GM12878 (cell line): ENCODE data around the gene PPP6R1. TPM values are rescaled to one million over a fixed set of nuclear protein-coding genes. Genes with fewer than 3 reads are reported as not detected.

Source experiments
- ATAC-seq: fragments of 200-7000 bp; cut with Tn5 transposase; 3 replicates; pipeline ENCODE4 v1.9.1; 2020; ENCODE audit warnings: mild to moderate bottlenecking, moderate library complexity
- BruUV-seq: library from RNA; stranded (reverse); fragments of 400-500 nt; replicated peaks from 2 replicates; lab custom pipeline; 2021; lab: Mats Ljungman, UMichigan
- CTCF ChIA-PET: fragments of 300-600 bp; sonication (Branson Sonifier 250); formaldehyde crosslinking; extraction: SDS; loops from one replicate; lab custom pipeline; 2021; ENCODE audit warnings: inconsistent platforms; lab: Yijun Ruan, JAX
- POLR2A ChIA-PET: fragments of 350-600 bp; formaldehyde crosslinking; extraction: SDS; loops from one replicate; lab custom pipeline; 2021; ENCODE audit warnings: inconsistent platforms; lab: Charles Lee
- RAD21 ChIA-PET: fragments of 300-600 bp; sonication (Branson Sonifier 250); formaldehyde crosslinking; loops from one replicate; lab custom pipeline; 2023; ENCODE audit warnings: antibody characterized with exemption; ENCODE audit not compliant: unreplicated experiment; lab: Charles Lee
- SMC1A ChIA-PET: fragments of 300-600 bp; sonication (Branson Sonifier 250); formaldehyde crosslinking; loops from one replicate; lab custom pipeline; 2023; ENCODE audit not compliant: unreplicated experiment, uncharacterized antibody; lab: Charles Lee
- DNase-seq: peaks from one replicate; pipeline ENCODE4 v3.0.0-alpha.2; 2011; ENCODE audit warnings: low read depth, low spot score
- FAIRE-seq: peaks from 3 replicates; lab custom pipeline; 2011; peaks lifted over from hg19 to GRCh38; lab: Jason Lieb, UNC
- H2AFZ ChIP-seq: 2 replicates; pipeline ENCODE4 v1.6.0; 2011; ENCODE audit warnings: low read depth, low read length, control low read depth; ENCODE audit not compliant: control insufficient read depth
- H3K27ac ChIP-seq: 2 replicates; pipeline ENCODE4 v1.5.1; 2011; ENCODE audit warnings: control low read depth; ENCODE audit not compliant: control insufficient read depth, insufficient read depth
- H3K27me3 ChIP-seq, 2 experiments: replicated peaks in 1 of 2; 2 replicates each; pipeline versions ENCODE4 v1.6.0 to v1.6.1; 2011; ENCODE audit warnings: low read length in 1 of 2; ENCODE audit not compliant: control insufficient read depth in 2 of 2, insufficient read depth in 2 of 2
- H3K36me3 ChIP-seq, 2 experiments: 2 replicates each; pipeline ENCODE4 v1.5.1; 2011; ENCODE audit warnings: low read length in 1 of 2; ENCODE audit not compliant: control insufficient read depth in 2 of 2, insufficient read depth in 2 of 2
- H3K4me1 ChIP-seq: 2 replicates; pipeline ENCODE4 v1.6.1; 2011; ENCODE audit warnings: mild to moderate bottlenecking, low read length, moderate library complexity, mixed read lengths; ENCODE audit not compliant: control insufficient read depth, insufficient read depth
- H3K4me2 ChIP-seq: 2 replicates; pipeline ENCODE4 v1.6.0; 2011; ENCODE audit warnings: control low read depth; ENCODE audit not compliant: control insufficient read depth, insufficient read depth
- H3K4me3 ChIP-seq: fragments of 200-600 bp; sonication (generic); 2 replicates; pipeline ENCODE4 v1.5.1; 2016
- H3K79me2 ChIP-seq: 2 replicates; pipeline ENCODE4 v1.6.0; 2011; ENCODE audit warnings: low read length; ENCODE audit not compliant: control insufficient read depth, insufficient read depth
- H3K9ac ChIP-seq: 2 replicates; pipeline ENCODE4 v1.8.0; 2011; ENCODE audit warnings: low read length, control low read depth, mixed read lengths; ENCODE audit not compliant: control insufficient read depth, insufficient read depth
- H3K9me3 ChIP-seq: replicated peaks from 3 replicates; pipeline ENCODE4 v1.5.1; 2011; ENCODE audit warnings: mild to moderate bottlenecking, low read length; ENCODE audit not compliant: control insufficient read depth, insufficient read depth
- H4K20me1 ChIP-seq: 2 replicates; pipeline ENCODE4 v1.6.0; 2011; ENCODE audit not compliant: control insufficient read depth, insufficient read depth
- BCLAF1 ChIP-seq: fragments of 450-650 bp; IDR thresholded peaks from 2 replicates; pipeline ENCODE4 v1.6.1; 2017; ENCODE audit warnings: antibody characterized with exemption, mild to moderate bottlenecking, moderate library complexity
- CEBPB ChIP-seq, 2 experiments: fragments of 150-350 bp in 1 of 2; IDR thresholded peaks; 2 replicates each; pipeline ENCODE4 v1.6.1; 2012 to 2014; ENCODE audit warnings: low read depth in 2 of 2, low read length in 2 of 2, borderline replicate concordance in 1 of 2, inconsistent platforms in 1 of 2
- CUX1 ChIP-seq: IDR thresholded peaks from 2 replicates; pipeline ENCODE4 v1.6.1; 2012; ENCODE audit warnings: improper control_type of control experiment, low read depth, low read length; ENCODE audit not compliant: insufficient replicate concordance
- EP300 ChIP-seq, 2 experiments: fragments of 150-350 bp in 1 of 2; IDR thresholded peaks; 2 replicates each; pipeline ENCODE4 v1.6.1; 2011 to 2012; ENCODE audit warnings: low read depth in 2 of 2, low read length in 2 of 2, borderline replicate concordance in 1 of 2, improper control_type of control experiment in 1 of 2, inconsistent platforms in 1 of 2; ENCODE audit not compliant: control insufficient read depth in 1 of 2
- FOS ChIP-seq: IDR thresholded peaks from 3 replicates; pipeline ENCODE4 v1.6.1; 2011; ENCODE audit warnings: borderline replicate concordance; ENCODE audit not compliant: insufficient read length; ENCODE audit errors: extremely low read depth
- HDAC2 ChIP-seq: fragments of 200-600 bp; sonication (generic); IDR thresholded peaks from 2 replicates; pipeline ENCODE4 v1.6.1; 2017
- NBN ChIP-seq: fragments of 450-650 bp; IDR thresholded peaks from 2 replicates; pipeline ENCODE4 v1.6.1; 2016
- NKRF ChIP-seq: fragments of 450-650 bp; conservative IDR thresholded peaks from 2 replicates; pipeline ENCODE4 v1.6.1; 2017; ENCODE audit warnings: mild to moderate bottlenecking, moderate library complexity
- SIX5 ChIP-seq: IDR thresholded peaks from 2 replicates; pipeline ENCODE4 v1.6.1; 2011; ENCODE audit warnings: mild to moderate bottlenecking, low read depth, low read length, moderate library complexity; ENCODE audit not compliant: severe bottlenecking
- SRF ChIP-seq, 2 experiments: IDR thresholded peaks; 2 replicates each; pipeline ENCODE4 v1.6.1; 2011; ENCODE audit warnings: low read depth in 2 of 2, low read length in 2 of 2, mild to moderate bottlenecking in 1 of 2, moderate library complexity in 1 of 2
- USF1 ChIP-seq: IDR thresholded peaks from 2 replicates; pipeline ENCODE4 v1.6.1; 2011; ENCODE audit warnings: borderline replicate concordance, low read depth, mild to moderate bottlenecking, moderate library complexity, mixed read lengths, low read length; ENCODE audit not compliant: insufficient read depth; ENCODE audit errors: extremely low read length
- WGBS: methylation state at CpG from one replicate; pipeline ENCODE4 v1.1.6; 2016; ENCODE audit warnings: low lambda C conversion rate; ENCODE audit not compliant: insufficient replicate concordance, insufficient coverage; ENCODE audit errors: missing lambda C conversion rate; 5-methylcytosine and 5-hydroxymethylcytosine counted together
- in situ Hi-C: fragments of 300-500 bp; cut with MboI; formaldehyde crosslinking; loops from 9 replicates; pipeline ENCODE4 v1.14.3; 2018; ENCODE audit warnings: mixed read lengths
- intact Hi-C: fragments of 100-400 bp; cut with micrococcal nuclease; formaldehyde crosslinking; loops from one replicate; pipeline ENCODE4 v1.14.2; 2022; ENCODE audit not compliant: unreplicated experiment
- polyA plus RNA-seq, 11 experiments: library from polyadenylated mRNA; depleted of rRNA in 4 of 11; unstranded in 6 of 11; stranded (reverse) in 5 of 11; fragments of >200 nt; fragmentation: Nextera tagmentation in 4 of 11; fragmentation: Illumina TruSeq in 1 of 11; extraction: Ambion mirVana in 4 of 11; extraction: Trizol in 1 of 11; gene quantifications; 1 replicate in 1 of 11; 2 replicates in 10 of 11; pipeline versions ENCODE4 v1.2.1 to v1.2.3, GENCODE V29; 2011 to 2016; ENCODE audit warnings: inconsistent platforms in 2 of 11, missing spikeins in 2 of 11, low read depth in 1 of 11
- total RNA-seq, 4 experiments: library from RNA; depleted of rRNA in 3 of 4; stranded (reverse); fragments of >200 nt in 3 of 4; fragmentation: Illumina TruSeq in 1 of 4; extraction: Trizol in 1 of 4; gene quantifications; 2 replicates each; pipeline versions ENCODE4 v1.2.1 to v1.2.3, GENCODE V29; 2013 to 2021

PPP6R1 gene
- total and polyA plus RNA-seq, 10 of the 15 experiments (the other 5 are each of a cell fraction or from before 2014, with no cell fraction given), result 0.80 to 173 (median 63.7) TPM

- no peak for TF ChIP-seq HDAC2
Observed at GRCh38 chr19:55266840-55267239, 8.0 kb upstream of the PPP6R1 start (continued).

- Histone ChIP-seq H3K79me2 (no peaks in the 10 kb centered on the region), H4K20me1 (no peaks in the 10 kb centered on the region), H3K9me3 (no peaks in the 10 kb centered on the region; the same call in 2 of the 3 replicates), H2AFZ (no peak overlapping the region), H3K9ac (no peak overlapping the region), H3K27ac (no peak overlapping the region), H3K36me3 (no peaks in the 10 kb centered on the region; a peak in 1 of 4 replicates), H3K4me3 (no peak overlapping the region), H3K4me1 (no peaks in the 10 kb centered on the region), H3K4me2 (no peak overlapping the region), H3K27me3 (no peaks in the 10 kb centered on the region)
- WGBS, result 95% methylated on average over 3 of the region's 3 CpGs
- CTCF ChIA-PET, result no interaction called here
- intact Hi-C loops, result no loop called here
- SMC1A ChIA-PET, result no interaction called here
- no peak for DNase-seq
- RAD21 ChIA-PET, result no interaction called here
- peak; percentile 72 for FAIRE-seq
- ATAC-seq, result no peak
- BruUV-seq, result no TSS peak
- POLR2A ChIA-PET, result no interaction called here
- in situ Hi-C loops, result no loop called here
- TF ChIP-seq CUX1 (no peak), SRF (IDR thresholded peaks at IDR 0.05; ENCODE audit: low read depth in 2 of 2, low read length in 2 of 2) (no peak), CEBPB (IDR thresholded peaks at IDR 0.05; ENCODE audit: borderline replicate concordance in 1 of 2, low read depth in 2 of 2, low read length in 2 of 2) (no peak), SIX5 (no peak), BCLAF1 (no peak), USF1 (no peak), NKRF (no peak), NBN (no peak), EP300 (IDR thresholded peaks at IDR 0.05; ENCODE audit: borderline replicate concordance in 1 of 2, control insufficient read depth in 1 of 2, low read depth in 2 of 2, low read length in 2 of 2) (no peak), FOS (no peak)
Observed at GRCh38 chr19:55266404-55266803, 7.6 kb upstream of the PPP6R1 start.
